K562 (cell line): ENCODE data around the gene COQ8B. TPM values are rescaled to one million over a fixed set of nuclear protein-coding genes. Genes with fewer than 3 reads are reported as not detected.
A peak's percentile ranks its signal among the peaks of the same experiment; 100 is the strongest.

Experiments
- AFF1 ChIP-seq, 2 experiments: fragments of 450-650 bp; IDR thresholded peaks; 2 replicates each; pipeline ENCODE4 v1.6.1; 2018; ENCODE audit warnings: mild to moderate bottlenecking in 2 of 2, low read depth in 1 of 2; ENCODE audit not compliant: partially characterized antibody in 2 of 2
- CHD2 ChIP-seq: IDR thresholded peaks from 2 replicates; pipeline ENCODE4 v1.6.1; 2011; ENCODE audit warnings: low read depth, low read length
- DDX20 ChIP-seq: fragments of 450-650 bp; IDR thresholded peaks from 2 replicates; pipeline ENCODE4 v1.6.1; 2016; ENCODE audit warnings: missing genetic modification characterization, low read depth, mild to moderate bottlenecking, missing compliant biosample characterization, moderate library complexity
- FUS ChIP-seq: fragments of 200-400 bp; formaldehyde crosslinking; optimal IDR thresholded peaks from 2 replicates; pipeline ENCODE3; 2017; ENCODE audit warnings: low read depth, low read length
- LCOR ChIP-seq: sonication (generic); formaldehyde crosslinking; IDR thresholded peaks from 2 replicates; pipeline ENCODE4 v1.8.0; 2022; ENCODE audit warnings: mild to moderate bottlenecking, missing genetic modification reagents
- PBX2 ChIP-seq, 2 experiments: IDR thresholded peaks in 1 of 2; conservative IDR thresholded peaks in 1 of 2; 2 replicates each; pipeline ENCODE4 v1.6.1; 2016; ENCODE audit warnings: low read depth in 2 of 2, mild to moderate bottlenecking in 1 of 2, missing compliant biosample characterization in 1 of 2, missing genetic modification characterization in 1 of 2, moderate library complexity in 1 of 2
- PRDM10 ChIP-seq: fragments of 450-650 bp; IDR thresholded peaks from 2 replicates; pipeline ENCODE4 v1.6.1; 2018; ENCODE audit not compliant: partially characterized antibody
- polyA plus RNA-seq, 8 experiments: library from polyadenylated mRNA; depleted of rRNA in 4 of 8; stranded (reverse) in 5 of 8; unstranded in 3 of 8; fragments of >200 nt; fragmentation: Nextera tagmentation in 2 of 8; fragmentation: Illumina TruSeq in 1 of 8; extraction: Ambion mirVana in 2 of 8; extraction: Trizol in 1 of 8; gene quantifications; 2 replicates each; pipeline versions ENCODE4 v1.2.1 to v1.2.3, GENCODE V29; 2011 to 2014; ENCODE audit warnings: inconsistent platforms in 1 of 8, missing spikeins in 1 of 8
- total RNA-seq, 7 experiments: library from RNA; depleted of rRNA in 6 of 7; stranded (reverse); fragments of >200 nt in 6 of 7; fragmentation: Illumina TruSeq in 2 of 7; extraction: Trizol in 2 of 7; gene quantifications; 2 replicates each; pipeline versions ENCODE4 v1.2.1 to v1.2.3, GENCODE V29; 2011 to 2021; ENCODE audit warnings: low replicate concordance in 1 of 7

The COQ8B gene
- total and polyA plus RNA-seq, 9 of the 15 experiments (the other 6 are each of a cell fraction or from before 2014, with no cell fraction given), result 0.41 to 32.3 (median 12.9) TPM

- no peak for TF ChIP-seq PRDM10
- no peak for TF ChIP-seq FUS
- TF ChIP-seq AFF1 (IDR thresholded peaks at IDR 0.05; ENCODE audit: low read depth in 1 of 2, partially characterized antibody in 2 of 2), result no peak
- no peak for TF ChIP-seq LCOR (CRISPR knock-in tag)
- TF ChIP-seq CHD2, result 0 out of 2 replicates have a peak, but pooled peaks have one; percentile 50
- TF ChIP-seq DDX20 (tag), result no peak
- peak; percentile 82 for TF ChIP-seq PBX2 (CRISPR knock-in tag; IDR thresholded peaks at IDR 0.05; ENCODE audit: low read depth)
- TF ChIP-seq PBX2 (tag; conservative IDR thresholded peaks at IDR 0.05; ENCODE audit: low read depth), result peak; percentile 97
These were observed 2.0 kb downstream of the COQ8B start (continued) for GRCh38 chr19:40714441-40715299.
